GM12865 (cell line): Measurements from ENCODE around the gene MEF2C.

ENCODE experiments used
- DNase-seq: peaks from one replicate; pipeline ENCODE4 v3.0.0; 2010; ENCODE audit warnings: low read depth
- H3K4me3 ChIP-seq: 2 replicates; pipeline ENCODE4 v1.5.1; 2011; ENCODE audit warnings: mild to moderate bottlenecking, low read depth, low read length, control low read depth
- TF ChIP-seq, protein P1 (sequence below): IDR thresholded peaks from 2 replicates; pipeline ENCODE4 v1.5.1; 2011; ENCODE audit warnings: low read length, control low read depth, low read depth, inconsistent platforms; ENCODE audit not compliant: insufficient read depth; ENCODE audit errors: missing control alignments

The MEF2C gene

GRCh38 chr5:88694023-88694679, 188.8 kb downstream of the MEF2C start:
- no peak overlapping the region for H3K4me3 ChIP-seq
- DNase-seq: no peak
- TF ChIP-seq, protein P1, sequence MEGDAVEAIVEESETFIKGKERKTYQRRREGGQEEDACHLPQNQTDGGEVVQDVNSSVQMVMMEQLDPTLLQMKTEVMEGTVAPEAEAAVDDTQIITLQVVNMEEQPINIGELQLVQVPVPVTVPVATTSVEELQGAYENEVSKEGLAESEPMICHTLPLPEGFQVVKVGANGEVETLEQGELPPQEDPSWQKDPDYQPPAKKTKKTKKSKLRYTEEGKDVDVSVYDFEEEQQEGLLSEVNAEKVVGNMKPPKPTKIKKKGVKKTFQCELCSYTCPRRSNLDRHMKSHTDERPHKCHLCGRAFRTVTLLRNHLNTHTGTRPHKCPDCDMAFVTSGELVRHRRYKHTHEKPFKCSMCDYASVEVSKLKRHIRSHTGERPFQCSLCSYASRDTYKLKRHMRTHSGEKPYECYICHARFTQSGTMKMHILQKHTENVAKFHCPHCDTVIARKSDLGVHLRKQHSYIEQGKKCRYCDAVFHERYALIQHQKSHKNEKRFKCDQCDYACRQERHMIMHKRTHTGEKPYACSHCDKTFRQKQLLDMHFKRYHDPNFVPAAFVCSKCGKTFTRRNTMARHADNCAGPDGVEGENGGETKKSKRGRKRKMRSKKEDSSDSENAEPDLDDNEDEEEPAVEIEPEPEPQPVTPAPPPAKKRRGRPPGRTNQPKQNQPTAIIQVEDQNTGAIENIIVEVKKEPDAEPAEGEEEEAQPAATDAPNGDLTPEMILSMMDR: no peak

GRCh38 chr5:88693071-88693932, 189.7 kb downstream of the MEF2C start:
- peak; percentile 30 for DNase-seq
- TF ChIP-seq, protein P1: peak; percentile 20
- H3K4me3 ChIP-seq: no peak overlapping the region

- TF ChIP-seq, protein P1: no peak
- peak overlapping the region; percentile 24 for H3K4me3 ChIP-seq
- no peak for DNase-seq
Observed at GRCh38 chr5:88691945-88692868, 190.8 kb downstream of the MEF2C start.

DNA sequence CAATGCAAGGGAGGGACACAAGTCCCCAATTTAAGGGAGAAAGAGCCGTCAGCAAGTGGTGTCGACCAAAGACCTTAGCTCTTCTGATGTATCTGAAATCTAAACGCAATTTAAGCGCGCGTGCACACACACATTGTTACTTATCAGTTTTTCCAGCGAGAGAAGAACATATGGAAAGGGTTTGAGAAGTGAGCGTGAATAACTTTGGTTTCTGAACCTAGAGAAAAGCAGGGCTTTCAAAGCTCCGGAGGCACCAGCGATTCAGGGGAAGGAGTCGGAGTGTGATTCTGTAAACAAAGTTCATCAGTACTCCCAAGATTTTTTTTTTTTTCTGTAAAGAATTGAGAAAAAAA, 191.8 kb downstream of the MEF2C start:
- TF ChIP-seq, protein P1: no peak
- DNase-seq: no peak
- peak overlapping the region; percentile 24 for H3K4me3 ChIP-seq

DNA sequence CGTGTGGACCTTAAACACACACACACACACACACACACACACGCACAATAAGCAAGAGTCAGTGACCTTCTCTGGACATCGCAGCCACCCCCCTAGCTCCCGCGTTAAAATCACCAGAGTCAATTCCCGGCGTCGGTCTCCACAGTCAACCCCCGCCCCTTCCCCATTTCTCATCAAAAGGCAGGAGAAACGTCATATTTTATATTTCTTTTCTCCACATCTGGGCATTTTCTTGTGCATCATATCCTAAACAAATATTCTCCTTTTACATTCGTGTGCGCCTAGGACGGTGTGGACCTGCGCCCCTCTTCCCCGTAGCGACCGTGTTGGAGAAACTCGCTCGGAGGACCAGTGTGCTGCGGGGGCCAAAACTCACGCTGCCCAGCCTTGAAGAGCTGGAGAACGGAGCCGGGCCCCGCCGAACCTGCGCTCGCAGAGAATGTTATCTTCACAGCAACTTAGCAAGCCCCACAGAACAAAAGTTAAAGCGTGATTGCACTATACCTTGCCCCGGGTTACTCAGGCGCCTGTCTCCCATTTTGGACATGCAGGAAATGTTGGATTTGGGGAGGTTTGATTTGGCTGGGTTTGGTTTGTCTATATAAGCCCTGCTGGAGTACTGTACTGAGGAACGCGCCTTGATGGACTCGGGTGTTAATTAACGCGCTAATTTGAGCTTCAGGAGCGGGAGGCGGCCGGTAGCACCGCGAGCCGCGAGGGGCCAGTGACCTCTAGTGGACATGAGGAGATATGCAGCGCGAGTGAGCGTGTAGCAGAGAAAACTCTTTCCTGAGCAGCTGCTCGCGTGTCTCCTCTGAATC, 192.4 kb downstream of the MEF2C start:
- DNase-seq: peak; percentile 77

More for the DNA sequence above, 192.4 kb downstream of the MEF2C start:
- H3K4me3 ChIP-seq: peak overlapping the region; percentile 24
- TF ChIP-seq, protein P1: peak; percentile 98
